Mucosa of descending colon (tissue), 3 donors: ENCODE results near the gene FAM168A. TPM values are rescaled to one million over a fixed set of nuclear protein-coding genes. Genes with fewer than 3 reads are reported as not detected.

Source experiments
- ATAC-seq: fragments of 200-7000 bp; cut with Tn5 transposase; one replicate; pipeline ENCODE4 v1.9.1; 2020; ENCODE audit warnings: mild to moderate bottlenecking, moderate library complexity
- DNase-seq, 3 donors: peaks; one replicate each; pipeline ENCODE4 v3.0.0-alpha.2; 2020
- H3K36me3 ChIP-seq: fragments of 200-600 bp; one replicate; pipeline ENCODE4 v1.8.0; 2021; ENCODE audit warnings: low read depth, mild to moderate bottlenecking
- H3K4me1 ChIP-seq: fragments of 200-600 bp; one replicate; pipeline ENCODE4 v1.8.0; 2021; ENCODE audit warnings: low read depth, mild to moderate bottlenecking
- H3K4me3 ChIP-seq: fragments of 200-600 bp; one replicate; pipeline ENCODE4 v1.8.0; 2021; ENCODE audit warnings: mild to moderate bottlenecking
- H3K9me3 ChIP-seq: fragments of 200-600 bp; one replicate; pipeline ENCODE4 v1.8.0; 2021; ENCODE audit warnings: mild to moderate bottlenecking
- intact Hi-C, 2 donors: fragments of 100-400 bp; cut with DNase I in 1 of 2; cut with micrococcal nuclease in 1 of 2; formaldehyde crosslinking; loops; one replicate each; pipeline versions ENCODE4 v1.11.0 to v1.11.1; 2022; cut with DNase I, micrococcal nuclease
- total RNA-seq, 3 donors: library from RNA; stranded (reverse); fragmentation: NEBNext Ultra II Directional in 2 of 3; extraction: Animal tissue kit (Norgen Biotek cat#: 25700) in 2 of 3; gene quantifications; one replicate each; pipeline versions ENCODE4 v1.2.1 to v1.2.4, GENCODE V29; 2021 to 2023
- TF ChIP-seq, protein P1 (sequence below): fragments of 200-600 bp; IDR thresholded peaks from one replicate; pipeline ENCODE4 v1.8.0; 2022; ENCODE audit warnings: antibody characterized with exemption, mild to moderate bottlenecking
- donor health status: DM: no; HTN: no; CAD: no; lungs with moderate emphysema.
- donor health status: DM: no; HTN: no; CAD: no.
- donor health status: DM: no; HTN: yes; CAD: no.

Gene FAM168A
- total RNA-seq, 3 donors from 2014 or later = 16.6 to 46.4 (median 19.9) TPM

DNA sequence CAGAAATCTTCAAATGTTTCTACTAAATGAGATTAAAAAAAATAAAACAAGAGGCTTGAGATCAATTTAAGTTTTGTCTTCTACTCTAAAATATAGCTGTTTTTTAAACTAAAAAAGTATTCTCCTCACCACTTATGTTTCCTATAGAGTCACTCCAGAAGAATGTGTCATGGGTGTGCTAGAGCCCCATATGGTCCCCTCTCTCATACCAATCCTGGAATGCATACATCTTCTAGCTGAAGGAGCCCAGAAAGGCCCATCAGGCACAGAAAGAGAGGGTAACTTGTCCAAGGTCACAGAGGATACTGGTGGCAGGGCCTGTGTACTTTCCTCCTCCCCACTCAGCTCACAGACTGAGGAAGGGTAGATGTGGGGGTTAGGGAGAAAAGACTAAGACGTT lies 187.3 kb downstream of the FAM168A start:
- H3K36me3 ChIP-seq = no peaks in the 10 kb centered on the region
- no peak overlapping the region for H3K4me3 ChIP-seq
- ATAC-seq = no peak
- TF ChIP-seq, protein P1, sequence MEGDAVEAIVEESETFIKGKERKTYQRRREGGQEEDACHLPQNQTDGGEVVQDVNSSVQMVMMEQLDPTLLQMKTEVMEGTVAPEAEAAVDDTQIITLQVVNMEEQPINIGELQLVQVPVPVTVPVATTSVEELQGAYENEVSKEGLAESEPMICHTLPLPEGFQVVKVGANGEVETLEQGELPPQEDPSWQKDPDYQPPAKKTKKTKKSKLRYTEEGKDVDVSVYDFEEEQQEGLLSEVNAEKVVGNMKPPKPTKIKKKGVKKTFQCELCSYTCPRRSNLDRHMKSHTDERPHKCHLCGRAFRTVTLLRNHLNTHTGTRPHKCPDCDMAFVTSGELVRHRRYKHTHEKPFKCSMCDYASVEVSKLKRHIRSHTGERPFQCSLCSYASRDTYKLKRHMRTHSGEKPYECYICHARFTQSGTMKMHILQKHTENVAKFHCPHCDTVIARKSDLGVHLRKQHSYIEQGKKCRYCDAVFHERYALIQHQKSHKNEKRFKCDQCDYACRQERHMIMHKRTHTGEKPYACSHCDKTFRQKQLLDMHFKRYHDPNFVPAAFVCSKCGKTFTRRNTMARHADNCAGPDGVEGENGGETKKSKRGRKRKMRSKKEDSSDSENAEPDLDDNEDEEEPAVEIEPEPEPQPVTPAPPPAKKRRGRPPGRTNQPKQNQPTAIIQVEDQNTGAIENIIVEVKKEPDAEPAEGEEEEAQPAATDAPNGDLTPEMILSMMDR = no peak
- H3K4me1 ChIP-seq = no peaks in the 10 kb centered on the region
- intact Hi-C loops = no loop called here
- no peak for DNase-seq
- H3K9me3 ChIP-seq = no peaks in the 10 kb centered on the region

DNA sequence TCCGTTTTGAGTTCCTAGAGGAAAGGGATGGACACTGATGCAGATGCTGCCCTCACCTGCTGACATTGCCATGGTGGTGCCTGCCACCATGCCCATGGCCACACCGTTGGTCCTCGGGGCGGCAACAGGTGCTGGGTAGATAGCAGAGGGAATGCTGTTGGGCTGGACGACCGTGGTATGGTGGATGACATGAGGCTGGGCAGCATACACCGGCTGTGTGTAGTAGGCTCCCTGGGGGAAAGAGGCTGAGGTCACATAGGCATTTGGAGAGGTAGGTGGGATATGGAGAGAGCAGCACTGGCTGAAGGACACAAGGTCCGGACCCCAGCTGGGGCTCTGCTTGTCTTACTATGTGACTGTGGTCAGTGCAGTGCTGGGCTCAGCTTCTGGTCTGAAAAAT lies 188.5 kb downstream of the FAM168A start:
- intact Hi-C loops = no loop called here
- TF ChIP-seq, protein P1 = no peak

DNA sequence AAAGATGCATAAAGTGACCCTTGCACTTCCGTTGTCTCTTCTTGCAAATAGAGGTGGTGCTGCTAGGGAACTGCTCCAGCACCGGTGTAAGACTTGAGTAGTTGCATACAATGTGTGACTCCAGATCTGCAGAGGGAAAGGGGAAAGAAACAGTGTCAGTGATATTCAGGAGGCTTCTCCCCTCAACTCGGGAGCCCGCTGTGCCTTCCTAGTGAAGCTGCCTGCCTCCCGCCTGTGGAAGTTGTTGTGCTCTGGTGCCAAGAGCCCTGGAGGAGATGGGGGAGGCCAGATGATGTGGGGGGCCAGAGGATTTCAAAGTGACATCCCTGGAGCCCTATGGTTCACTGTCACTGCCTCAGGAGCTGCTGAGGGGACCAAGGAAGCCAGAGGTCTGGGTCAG lies 191.3 kb downstream of the FAM168A start:
- no peak for DNase-seq
- intact Hi-C loops = no loop called here
- TF ChIP-seq, protein P1 = no peak
- Histone ChIP-seq H3K36me3 (no peaks in the 10 kb centered on the region), H3K4me3 (no peak overlapping the region), H3K9me3 (no peaks in the 10 kb centered on the region), H3K4me1 (no peaks in the 10 kb centered on the region)
- no peak for ATAC-seq

More for the DNA sequence above, 188.5 kb downstream of the FAM168A start:
- DNase-seq = no peak
- H3K36me3 ChIP-seq = no peaks in the 10 kb centered on the region
- H3K4me3 ChIP-seq = no peak overlapping the region
- H3K4me1 ChIP-seq = no peaks in the 10 kb centered on the region
- no peaks in the 10 kb centered on the region for H3K9me3 ChIP-seq
- ATAC-seq = no peak

DNA sequence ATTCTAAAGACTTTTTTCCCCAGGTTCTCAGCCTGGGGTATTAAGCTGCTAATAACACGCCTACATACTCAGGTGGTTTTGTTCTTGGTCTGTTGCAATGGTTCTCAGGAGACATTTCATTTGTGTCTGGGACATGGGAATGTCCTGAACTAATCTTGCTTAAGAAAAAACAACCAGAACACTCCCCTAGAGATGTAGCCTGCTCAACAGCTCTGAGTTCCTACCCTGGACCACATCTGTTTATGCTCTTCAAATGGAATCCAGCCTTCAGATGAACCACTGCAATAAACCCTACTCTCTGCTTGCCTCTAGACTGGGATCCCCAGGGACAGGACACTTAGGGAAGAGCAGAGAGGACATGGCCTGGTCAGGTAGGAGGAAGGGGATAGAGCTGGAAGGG lies 191.8 kb downstream of the FAM168A start:
- Histone ChIP-seq H3K9me3 (no peaks in the 10 kb centered on the region), H3K4me1 (no peaks in the 10 kb centered on the region), H3K36me3 (no peaks in the 10 kb centered on the region), H3K4me3 (no peak overlapping the region)
- intact Hi-C loops = no loop called here
- ATAC-seq = no peak
- no peak for DNase-seq
- TF ChIP-seq, protein P1 = no peak

DNA sequence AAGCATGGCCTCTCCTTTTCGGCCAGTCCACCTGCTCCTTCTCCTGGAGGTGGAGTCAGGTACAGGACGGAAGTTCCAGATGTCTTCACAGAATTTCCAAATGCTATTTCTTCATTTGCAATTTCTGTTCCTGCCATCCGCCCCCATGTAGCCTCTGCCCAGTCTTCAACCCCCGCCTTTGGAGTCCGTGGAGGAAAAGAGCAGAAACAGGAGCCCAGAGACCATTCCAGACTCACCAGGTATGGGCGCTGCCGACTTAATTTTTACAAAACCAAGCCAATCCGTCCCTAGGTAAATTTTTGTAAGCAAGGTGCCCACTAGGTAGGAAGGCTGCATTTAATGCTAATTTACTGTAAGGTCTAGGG lies 192.8 kb downstream of the FAM168A start:
- intact Hi-C loops = no loop called here
- no peak for DNase-seq
- Histone ChIP-seq H3K9me3 (no peaks in the 10 kb centered on the region), H3K4me3 (no peak overlapping the region), H3K4me1 (no peaks in the 10 kb centered on the region), H3K36me3 (no peaks in the 10 kb centered on the region)
- no peak for ATAC-seq
- TF ChIP-seq, protein P1 = no peak

DNA sequence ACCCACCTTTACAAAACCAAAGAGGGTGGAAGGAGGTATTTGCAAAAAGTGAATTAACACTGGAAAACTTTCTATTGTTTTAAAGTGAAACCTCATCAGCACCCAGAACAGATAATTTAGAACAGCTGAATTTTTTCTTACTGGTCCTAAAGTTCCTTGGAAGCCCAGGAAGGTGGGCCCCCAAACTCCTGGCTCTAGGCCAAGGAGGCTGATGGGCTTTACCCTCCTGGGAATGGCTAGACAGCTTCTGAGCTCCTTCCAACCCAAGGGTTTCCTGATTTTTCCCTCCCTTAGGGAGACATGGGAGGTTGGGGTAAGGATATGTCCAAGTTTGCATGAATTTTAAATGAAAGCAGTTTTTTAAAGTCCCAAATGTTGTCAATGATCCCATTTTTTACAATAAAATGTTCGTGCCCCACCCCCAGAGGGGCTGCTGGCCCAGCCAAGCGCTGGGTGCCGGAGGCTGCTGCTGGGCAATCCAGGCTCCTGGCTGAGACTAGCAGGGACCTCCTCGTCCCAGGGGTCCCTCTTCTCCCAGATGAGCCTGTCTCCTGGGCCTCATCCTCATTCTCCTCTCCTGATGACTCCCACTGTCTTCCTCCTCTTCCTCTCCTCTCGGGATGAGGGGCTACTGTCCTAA lies 193.3 kb downstream of the FAM168A start:
- Histone ChIP-seq H3K4me1 (no peaks in the 10 kb centered on the region), H3K9me3 (no peaks in the 10 kb centered on the region), H3K4me3 (no peak overlapping the region), H3K36me3 (no peaks in the 10 kb centered on the region)
- intact Hi-C loops = no loop called here
- TF ChIP-seq, protein P1 = no peak
- ATAC-seq (no peak), DNase-seq (no peak)
